Activated CD4-positive, alpha-beta T cell treated with anti-CD3 and anti-CD28 coated beads, Interleukin-2, Interleukin-4, amounts not matched to agents 100 ng/mL and 50 ng/mL, durations not matched to agents 16 hours and 8 hours (primary cell): Measurements from ENCODE around the gene PAWR.

Experiments
- DNase-seq: peaks from one replicate; pipeline ENCODE4 v3.0.0-alpha.2; 2020; ENCODE audit warnings: low spot score

The PAWR gene, protein sequence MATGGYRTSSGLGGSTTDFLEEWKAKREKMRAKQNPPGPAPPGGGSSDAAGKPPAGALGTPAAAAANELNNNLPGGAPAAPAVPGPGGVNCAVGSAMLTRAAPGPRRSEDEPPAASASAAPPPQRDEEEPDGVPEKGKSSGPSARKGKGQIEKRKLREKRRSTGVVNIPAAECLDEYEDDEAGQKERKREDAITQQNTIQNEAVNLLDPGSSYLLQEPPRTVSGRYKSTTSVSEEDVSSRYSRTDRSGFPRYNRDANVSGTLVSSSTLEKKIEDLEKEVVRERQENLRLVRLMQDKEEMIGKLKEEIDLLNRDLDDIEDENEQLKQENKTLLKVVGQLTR

DNA sequence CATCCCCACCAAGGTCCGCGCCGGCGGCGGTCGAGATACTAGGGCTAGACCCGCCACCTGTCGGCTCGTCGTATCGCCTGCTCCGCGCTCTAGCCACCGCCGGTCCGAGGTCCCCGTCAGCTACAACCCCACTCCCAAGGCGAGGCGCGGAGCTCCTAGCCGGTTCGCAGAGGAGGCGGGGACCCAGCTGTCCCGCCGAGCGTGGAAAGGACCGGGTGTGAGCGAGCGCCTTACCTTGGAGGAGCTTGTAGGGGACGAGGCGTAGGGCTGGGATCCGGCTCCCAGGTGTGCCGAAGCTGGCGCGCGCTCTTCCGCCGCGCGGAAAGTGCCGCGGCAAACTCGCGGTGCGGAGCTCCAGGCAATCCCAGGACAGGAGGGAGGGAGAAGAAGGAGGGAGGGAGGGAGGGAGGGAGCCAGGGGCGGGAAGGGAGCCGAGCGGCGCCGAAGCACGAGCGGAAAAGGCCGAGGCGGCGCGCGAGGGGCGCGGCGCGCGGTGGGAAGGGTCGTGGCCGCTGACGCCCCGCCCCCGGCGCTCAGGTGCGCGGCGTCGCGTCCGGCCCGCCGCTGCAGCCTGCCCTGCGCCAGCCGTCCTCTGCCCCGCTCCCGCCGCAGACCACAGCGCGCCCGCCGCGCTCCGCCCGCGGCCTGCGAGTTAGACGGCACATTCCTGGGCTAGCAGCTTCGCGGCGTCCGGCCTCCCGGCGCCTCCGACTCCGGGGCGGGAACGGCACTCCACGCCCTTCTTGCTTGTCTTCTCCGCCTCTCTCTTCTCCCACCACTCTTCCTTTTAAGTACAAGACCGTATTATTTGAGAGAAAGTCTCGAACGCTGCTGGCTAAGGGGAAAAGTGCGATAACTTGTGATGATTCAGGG lies at the start of gene PAWR:
Gene PAWR, minus strand, starts transcription at position 327 of the 873 bp plus-strand sequence. CDS start 720 bp downstream, outside the sequence.
- peak; percentile 15 for DNase-seq

DNA sequence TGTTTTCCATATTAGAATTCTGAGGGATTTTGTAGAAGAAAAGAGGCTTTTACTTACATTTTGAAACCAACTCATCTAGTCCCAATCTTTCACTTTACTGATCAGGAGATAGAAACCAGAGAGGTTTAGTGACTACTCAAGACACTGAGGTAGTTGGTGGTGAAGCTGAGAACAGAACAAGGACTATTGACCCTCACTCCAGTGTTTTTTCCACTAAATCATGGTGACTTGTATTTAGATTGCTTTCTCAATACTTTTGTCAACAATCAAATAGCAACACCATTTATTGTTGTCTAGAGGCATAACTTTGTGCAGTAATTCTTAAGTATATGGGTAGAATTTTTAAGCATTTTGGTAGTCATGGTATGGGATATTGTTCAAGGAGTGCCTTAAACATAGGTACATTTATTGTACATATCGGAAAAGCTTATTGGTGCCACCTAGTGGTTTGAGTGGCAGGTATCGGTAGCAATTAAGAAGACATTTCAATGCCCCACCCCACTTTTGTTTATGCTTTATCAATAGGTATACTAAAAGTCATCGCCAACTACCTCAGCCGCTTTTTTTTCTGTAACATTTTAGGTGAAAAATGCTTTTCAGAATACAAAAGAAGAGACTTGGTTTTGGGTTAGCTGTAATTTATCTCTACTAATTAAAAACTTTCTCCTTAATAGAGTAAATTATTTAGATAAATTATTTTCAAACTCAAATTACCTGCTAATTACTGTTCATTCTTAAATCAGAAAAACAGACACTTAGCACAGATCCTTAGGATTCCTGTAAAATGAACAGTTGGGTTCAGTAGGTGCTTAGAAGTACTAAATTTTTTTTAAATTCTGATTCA lies 47.3 kb upstream of the PAWR start:
- peak; percentile 56 for DNase-seq

DNA sequence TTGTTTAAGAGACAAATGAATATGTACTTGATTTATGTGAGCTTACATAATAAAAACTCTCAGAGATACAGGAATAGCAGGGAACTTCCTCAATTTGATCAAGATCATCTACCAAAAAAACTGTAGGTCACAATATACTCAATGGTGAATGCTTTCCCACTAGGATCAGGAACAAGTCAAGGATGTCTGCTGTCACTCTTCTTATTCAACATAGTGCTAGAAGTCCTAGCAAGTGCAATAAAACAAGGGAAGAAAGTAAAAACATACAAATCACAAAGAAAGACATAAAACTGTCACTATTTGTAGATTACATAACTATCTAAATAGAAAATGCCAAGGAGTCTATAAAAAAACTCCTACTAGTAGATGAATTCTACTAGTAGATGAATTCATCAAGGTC lies 41.9 kb upstream of the PAWR start:
- DNase-seq: no peak

DNA sequence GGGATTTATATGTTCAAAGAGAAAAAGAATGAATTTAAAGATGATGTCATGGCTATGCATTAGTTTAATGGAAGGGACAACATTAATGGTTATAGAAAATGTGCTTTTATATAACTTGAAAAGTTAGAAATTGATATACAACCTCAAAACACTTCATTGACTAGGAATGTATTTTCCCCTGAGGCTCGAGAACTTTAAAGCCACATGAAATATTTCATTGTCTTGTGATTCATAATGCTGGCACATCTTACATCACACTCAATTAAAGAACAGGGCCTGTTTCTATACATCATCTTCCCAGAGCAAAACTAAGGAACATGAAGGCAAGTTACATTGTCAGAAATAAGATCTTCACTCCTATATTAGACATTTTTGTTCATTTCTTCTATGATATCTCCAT lies 35.2 kb upstream of the PAWR start:
- DNase-seq: no peak

DNA sequence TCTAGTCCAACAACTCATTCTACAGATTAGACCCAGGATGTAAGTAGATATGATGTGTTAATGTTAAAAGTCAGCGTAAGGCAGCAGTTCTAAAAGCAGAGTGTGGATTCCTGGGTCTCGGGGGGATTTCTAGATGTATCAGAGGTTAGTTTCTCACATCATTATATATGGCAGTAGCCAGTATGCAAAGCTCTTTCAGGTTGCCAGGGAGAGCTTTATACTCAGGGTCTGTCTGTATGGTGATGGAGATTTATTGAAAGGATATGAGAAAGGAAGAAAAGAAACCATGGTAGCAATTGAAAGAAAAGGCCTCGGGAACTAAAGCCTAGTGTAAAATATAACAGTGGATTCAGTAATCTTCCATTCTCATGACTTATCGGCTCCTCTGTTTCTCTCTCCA lies 26.2 kb upstream of the PAWR start:
- DNase-seq: no peak

DNA sequence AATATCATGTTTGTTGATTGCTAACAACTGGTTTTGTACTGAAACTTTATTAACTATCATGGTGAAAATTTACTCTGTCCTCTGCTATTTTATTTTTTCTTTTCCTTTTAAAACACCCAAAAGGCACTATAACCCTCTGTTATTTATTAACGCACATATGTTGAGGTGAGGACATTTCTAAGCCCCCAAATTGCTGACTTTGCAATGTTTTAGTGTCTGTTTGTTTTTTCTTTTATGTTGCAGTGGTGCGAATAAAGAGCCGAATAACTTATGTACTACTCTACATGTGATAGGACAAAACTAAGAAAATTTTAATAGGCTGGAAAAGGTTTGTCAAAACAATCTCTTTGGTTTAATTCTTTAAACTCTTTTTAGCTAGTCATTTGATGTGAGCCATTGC lies 24.5 kb upstream of the PAWR start:
- no peak for DNase-seq

DNA sequence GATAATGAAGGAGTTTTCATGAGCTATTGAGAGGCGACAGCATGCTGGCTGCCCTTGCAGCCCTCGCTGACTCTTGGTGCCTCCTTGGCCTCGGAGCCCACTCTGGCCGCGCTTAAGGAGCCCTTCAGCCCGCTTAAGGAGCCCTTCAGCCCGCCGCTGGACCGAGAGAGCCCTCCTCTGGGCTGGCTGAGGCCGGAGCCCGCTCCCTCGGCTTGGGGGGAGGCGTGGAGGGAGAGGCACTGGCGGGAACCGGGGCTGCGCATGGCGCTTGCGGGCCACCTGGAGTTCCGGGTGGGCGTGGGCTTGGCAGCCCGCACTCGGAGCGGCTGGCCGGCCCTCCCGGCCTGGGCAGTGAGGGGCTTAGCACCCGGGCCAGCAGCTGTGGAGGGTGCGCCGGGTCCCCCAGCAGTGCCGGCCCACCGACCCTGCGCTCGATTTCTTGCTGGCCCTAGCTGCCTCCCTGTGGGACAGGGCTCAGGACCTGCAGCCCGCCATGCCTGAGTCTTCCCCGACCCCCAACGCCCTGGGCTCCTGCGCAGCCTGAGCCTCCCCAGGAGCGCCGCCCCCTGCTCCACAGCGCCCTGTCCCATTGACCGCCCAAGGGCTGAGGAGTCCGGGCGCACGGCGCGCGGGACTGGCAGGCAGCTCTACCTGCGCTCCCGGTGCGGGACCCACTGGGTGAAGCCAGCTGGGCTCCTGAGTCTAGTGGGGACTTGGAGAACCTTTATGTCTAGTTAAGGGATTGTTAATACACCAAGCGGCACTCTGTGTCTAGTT lies 20.1 kb upstream of the PAWR start:
- no peak for DNase-seq

DNA sequence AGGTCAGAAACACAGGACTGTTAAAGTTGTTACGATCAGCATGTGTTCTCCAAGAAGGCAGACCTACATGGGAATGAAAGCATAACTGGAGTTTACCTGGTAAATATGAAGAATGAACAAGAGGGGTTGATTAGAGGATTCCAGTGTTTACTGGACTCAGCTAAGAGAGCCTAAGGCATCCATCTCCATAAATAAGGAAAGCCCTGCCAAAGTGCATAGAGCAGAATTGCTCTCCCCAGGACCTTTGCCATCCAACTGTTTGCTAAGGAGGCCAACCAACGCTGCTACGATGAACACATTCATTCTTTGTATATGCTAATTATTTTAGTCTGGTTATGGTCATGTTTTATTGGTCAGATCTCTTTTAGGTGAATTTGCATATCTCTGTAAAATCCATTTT lies 17.1 kb upstream of the PAWR start:
- no peak for DNase-seq

DNA sequence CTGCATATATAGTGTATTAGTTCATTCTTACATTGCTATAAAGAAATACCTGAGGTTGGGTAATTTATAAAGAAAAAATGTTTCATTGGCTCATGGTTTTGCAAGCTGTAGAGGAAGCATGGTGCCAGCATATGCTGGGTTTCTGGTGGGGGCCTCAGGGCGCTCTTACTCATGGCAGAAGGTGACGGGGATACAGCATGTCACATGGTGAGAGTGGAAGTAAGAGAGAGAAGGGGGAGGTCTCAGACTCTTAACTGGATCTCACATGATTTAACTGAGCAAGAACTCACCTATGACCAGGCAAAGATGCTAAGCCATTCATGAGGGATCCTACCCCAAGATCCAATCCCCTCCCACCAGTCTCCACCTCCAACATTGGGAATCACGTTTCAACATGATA lies 15.9 kb upstream of the PAWR start:
- DNase-seq: no peak

DNA sequence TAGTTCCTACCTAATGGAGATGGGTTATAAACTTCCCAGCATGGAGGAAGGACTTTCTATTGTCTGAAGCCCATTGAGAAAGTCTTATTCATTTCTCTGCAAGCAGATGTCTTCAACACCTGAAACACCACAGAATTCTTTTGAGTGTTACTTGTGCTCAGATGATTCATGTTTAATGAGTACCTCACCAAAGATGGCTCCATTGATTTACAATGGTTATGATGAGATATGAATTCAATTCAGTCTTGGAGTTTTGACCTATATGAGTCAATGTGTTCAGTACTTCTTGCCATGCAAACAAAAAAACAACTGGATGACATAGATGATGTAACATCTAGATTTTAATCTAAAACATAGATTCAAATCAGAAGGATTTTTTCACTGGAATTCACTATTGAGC lies 15.4 kb upstream of the PAWR start:
- DNase-seq: no peak

DNA sequence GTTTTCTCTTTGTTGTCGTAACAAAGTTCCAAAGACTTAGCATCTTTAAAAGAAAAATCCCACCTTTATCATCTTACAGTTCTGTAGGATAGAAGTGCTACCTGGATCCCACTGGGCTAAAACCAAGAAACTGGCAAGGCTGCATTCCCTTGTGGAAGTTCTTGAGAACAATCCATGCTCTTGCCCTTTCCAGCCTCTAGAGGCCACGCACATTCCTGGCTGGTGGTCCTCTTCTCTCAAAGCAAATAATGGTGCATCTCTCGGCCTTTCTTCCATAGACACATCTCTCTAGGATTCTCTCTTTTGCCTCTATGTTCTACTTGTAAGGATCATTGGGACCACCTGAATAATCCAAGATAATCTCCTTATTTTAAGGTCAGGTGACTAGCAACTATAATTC lies 8.2 kb upstream of the PAWR start:
- no peak for DNase-seq

DNA sequence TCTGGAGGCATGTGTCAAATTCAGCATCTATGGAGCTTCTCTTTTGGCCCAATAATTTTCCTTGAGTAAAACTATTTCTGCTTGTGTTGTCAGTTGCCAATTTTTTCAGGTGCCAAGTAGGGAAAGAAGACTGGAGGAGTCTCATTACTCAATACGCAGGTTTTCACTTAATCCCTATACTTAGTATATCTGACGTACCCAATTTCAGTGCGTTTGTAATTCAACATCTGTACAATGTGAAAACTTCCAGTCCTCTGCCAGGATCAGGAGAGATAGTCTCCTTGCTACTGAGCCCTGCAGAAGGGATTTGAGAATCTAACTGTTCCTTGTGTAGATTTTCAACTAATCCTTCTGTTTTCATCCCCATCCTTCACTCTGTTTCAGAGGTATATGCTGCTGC lies 5.7 kb upstream of the PAWR start:
- no peak for DNase-seq

DNA sequence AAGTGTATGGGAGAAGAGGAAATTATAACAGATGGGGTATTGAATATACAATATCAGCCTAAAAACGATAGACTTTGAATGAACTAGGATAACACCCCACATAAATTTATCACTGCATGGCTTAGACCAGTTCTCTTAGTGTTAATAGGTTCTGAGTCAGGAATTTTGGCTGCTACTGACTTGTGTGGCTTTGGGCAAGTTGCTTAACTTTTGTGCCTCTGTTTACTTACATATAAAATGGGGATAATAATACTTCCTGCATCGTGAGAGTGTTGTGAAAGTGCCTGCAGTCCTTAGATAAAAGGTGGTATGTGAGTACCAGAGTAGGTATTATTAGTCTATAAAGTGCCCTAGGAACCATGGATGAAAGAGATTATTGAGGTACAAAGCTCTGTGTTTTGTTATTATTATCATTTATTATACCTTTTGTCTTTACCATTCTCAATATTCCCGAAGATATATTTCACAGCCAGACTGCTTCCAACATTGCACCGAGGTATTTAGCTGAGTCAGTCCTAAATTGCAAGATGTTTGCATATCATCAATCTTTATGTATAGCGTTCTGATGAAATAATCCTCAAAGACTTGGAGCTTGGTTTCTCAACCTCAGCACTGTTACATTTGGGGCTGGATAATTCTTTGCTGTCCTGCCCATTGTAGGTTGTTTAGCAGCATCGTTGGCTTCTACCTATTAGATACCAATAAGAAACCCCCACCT lies 2.3 kb upstream of the PAWR start:
- DNase-seq: no peak

DNA sequence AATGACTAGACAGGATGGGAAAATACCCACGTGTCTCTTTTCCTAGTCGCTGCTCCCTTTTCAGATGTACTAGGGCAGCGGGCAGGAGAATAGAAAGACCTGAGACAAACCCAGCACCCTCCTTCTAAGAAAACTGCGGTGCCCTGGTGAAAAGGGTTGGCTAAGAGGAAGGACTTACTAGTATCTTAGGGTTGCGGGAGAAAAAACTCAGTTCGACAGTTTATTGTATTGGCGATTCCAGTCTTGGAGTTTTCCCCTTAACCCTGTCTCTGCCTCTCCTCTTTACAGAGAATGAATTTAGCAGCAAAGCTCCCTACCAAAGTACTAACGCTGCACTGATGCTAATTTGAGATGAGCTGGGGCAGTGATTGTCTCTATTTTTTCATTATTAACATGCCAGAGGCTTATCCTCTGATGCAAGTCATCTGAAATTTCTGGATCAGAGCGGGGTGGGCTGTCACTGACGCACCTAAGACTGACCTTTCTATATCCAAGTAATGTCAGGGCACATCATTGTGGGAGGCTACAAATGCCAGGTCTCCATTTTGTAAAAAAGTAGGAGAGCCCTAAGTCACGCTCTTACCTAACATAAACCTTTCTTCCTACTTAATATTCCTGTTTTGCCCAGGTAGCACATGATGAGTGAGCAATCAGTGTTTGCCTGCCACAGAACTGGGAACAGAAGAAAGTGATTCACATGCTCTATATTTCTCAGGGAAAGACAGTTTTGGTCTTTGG lies 916 bp upstream of the PAWR start:
- no peak for DNase-seq

DNA sequence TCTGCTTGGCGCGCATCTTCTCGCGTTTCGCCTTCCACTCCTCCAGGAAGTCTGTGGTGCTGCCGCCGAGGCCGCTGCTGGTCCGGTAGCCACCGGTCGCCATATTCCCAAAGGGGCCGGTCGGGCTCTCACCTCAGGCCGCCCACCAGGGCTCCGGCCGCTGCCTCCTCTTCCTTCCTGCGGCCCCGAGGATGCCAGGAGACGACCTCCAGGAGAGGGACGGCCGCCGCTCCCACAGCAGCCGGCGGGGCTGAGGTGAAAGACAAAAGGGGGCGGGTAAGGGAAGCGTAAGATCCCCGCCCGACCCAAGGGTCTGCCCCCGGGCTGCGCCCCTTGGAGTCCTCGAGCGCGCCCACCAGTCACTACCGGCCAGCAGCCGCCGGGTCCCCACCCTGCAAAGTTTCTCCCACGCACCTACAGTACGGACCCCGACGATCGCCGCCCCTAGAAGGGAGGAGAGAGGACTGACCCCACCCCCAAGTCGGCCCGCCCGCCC lies 574 bp downstream of the PAWR start:
- DNase-seq: no peak

DNA sequence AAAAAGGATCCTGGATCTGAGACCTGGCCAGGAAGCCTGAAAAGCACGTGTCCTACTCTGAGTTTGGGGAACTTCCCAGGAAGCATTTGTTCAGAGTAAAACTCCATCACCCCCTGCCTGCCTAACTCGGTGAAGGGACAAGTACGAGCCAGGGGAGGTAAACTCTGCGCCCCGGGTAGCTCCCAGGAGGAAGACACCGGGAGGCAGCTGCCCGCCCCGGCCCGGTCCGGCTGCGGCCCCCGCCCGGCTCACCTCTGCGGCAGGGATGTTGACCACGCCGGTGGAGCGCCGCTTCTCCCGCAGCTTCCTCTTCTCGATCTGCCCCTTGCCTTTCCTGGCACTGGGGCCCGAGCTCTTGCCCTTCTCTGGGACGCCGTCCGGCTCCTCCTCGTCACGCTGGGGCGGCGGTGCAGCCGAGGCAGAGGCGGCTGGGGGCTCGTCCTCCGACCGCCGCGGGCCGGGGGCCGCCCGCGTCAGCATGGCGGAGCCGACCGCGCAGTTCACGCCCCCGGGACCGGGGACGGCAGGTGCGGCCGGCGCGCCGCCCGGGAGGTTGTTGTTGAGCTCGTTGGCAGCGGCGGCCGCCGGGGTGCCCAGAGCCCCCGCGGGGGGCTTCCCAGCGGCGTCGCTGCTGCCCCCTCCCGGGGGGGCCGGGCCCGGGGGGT lies 1.2 kb downstream of the PAWR start:
- no peak for DNase-seq

DNA sequence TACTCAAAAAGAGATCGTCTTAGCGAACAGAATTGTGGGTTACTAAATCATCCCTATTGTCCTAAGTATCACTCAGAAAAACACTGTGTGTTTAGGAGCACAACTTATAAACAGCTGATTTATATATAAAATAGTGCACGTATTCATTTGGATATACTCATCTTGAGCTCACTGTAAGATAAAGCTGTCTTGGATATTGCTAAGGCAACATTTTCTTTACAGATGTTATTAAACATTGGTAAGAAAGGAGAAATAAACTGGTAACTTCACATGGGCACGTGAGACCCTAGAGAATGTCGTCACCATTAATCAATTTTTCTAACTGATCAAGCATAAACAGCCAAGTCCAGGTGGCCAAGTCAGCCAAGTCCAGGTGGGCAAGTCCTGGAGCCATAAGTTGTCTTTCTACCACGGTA lies 1.7 kb downstream of the PAWR start:
- DNase-seq: no peak

DNA sequence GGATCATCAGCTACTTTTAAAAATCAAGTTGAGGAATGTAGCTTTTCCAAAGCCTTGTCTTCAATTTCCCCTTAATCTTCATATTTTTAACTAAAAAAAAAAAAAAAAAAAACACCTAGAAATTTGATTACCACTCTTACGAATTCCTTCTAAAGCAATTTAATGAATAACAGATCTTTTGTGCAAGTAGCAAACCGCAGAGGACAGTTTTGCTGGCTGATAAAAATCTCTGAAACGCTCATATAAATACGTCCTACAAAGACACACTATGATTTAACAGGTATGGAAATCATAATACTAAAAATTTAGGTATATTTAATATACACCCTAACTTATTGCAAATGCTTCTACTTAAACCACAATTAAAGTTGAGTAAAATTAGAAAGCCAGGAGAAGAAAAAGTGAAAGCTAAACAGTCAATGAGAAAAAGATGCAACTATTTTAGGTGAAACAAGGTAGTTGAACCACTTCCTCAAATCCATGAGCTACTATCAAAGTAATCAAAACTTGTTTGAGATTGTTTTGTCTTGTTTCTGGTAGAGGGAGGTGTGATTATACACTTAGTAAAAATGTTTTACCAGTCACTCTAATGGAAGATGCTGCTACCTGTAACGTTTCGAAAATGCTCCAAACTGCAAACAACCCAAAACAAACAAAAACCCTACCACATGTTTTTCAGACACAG lies 2.2 kb downstream of the PAWR start:
- no peak for DNase-seq

DNA sequence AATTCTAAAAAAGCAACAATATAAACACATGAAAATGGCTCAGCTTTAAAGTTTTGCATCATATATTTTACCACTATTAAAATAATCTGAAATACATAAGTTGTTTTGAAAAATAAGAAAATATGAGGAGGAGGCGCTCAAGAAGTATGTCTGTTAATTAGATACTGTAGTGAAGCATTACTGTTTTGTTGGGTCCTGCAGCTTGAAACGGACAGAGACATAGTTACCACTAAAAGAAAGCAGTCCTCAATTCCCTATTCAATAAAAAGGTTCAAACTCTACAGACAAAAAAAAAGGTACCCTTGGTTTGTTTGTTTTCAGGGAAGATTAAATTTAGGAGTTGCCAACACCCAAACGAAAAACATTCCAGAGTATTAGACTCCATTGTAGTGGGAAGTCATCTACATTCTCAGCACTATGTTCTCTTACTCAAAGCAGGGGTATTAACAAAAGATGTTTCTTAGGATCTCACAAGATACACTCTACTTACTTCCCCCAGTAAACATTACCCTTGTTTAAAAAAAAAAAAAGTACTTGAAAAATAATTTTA lies 3.0 kb downstream of the PAWR start:
- DNase-seq: no peak
